HG02973 (cell line): ENCODE data around the gene RASL10B.
A peak's percentile ranks its signal among the peaks of the same experiment; 100 is the strongest.

Experiments
- ATAC-seq: cut with Tn5 transposase; IDR thresholded peaks from one replicate; pipeline ENCODE4 v1.9.1; 2021; ENCODE audit warnings: moderate library complexity; ENCODE audit not compliant: unreplicated experiment

The RASL10B gene

GRCh38 chr17:35763767-35764122 lies 32.3 kb downstream of the RASL10B start:
- ATAC-seq, result no peak

- peak; percentile 80 for ATAC-seq
Observed at GRCh38 chr17:35764123-35764991, 32.9 kb downstream of the RASL10B start.

- ATAC-seq, result no peak
Observed at GRCh38 chr17:35765086-35765710, 33.8 kb downstream of the RASL10B start.

GRCh38 chr17:35765756-35766488 lies 34.5 kb downstream of the RASL10B start:
- ATAC-seq, result no peak

GRCh38 chr17:35766489-35766877 lies 35.0 kb downstream of the RASL10B start:
- ATAC-seq, result no peak

- ATAC-seq, result no peak
Observed at GRCh38 chr17:35766903-35767510, 35.6 kb downstream of the RASL10B start.

- ATAC-seq, result no peak
Observed at GRCh38 chr17:35768797-35769196, 37.4 kb downstream of the RASL10B start.

GRCh38 chr17:35769895-35770486 lies 38.6 kb downstream of the RASL10B start:
- ATAC-seq, result no peak

GRCh38 chr17:35773129-35773528 lies 41.7 kb downstream of the RASL10B start:
- no peak for ATAC-seq

GRCh38 chr17:35773679-35774425 lies 42.4 kb downstream of the RASL10B start:
- ATAC-seq, result no peak

GRCh38 chr17:35774499-35774898 lies 43.1 kb downstream of the RASL10B start:
- ATAC-seq, result no peak

- no peak for ATAC-seq
Observed at GRCh38 chr17:35775039-35775438, 43.6 kb downstream of the RASL10B start.

GRCh38 chr17:35775583-35775982 lies 44.1 kb downstream of the RASL10B start:
- ATAC-seq, result no peak

GRCh38 chr17:35778641-35779196 lies 47.3 kb downstream of the RASL10B start:
- ATAC-seq, result no peak

GRCh38 chr17:35780950-35781349 lies 49.5 kb downstream of the RASL10B start:
- no peak for ATAC-seq

GRCh38 chr17:35784895-35785294 lies 53.5 kb downstream of the RASL10B start:
- no peak for ATAC-seq

GRCh38 chr17:35786941-35787432 lies 55.5 kb downstream of the RASL10B start:
- ATAC-seq, result no peak

- ATAC-seq, result no peak
Observed at GRCh38 chr17:35788477-35789368, 57.3 kb downstream of the RASL10B start.

- no peak for ATAC-seq
Observed at GRCh38 chr17:35790841-35791240, 59.4 kb downstream of the RASL10B start.
